SK-N-SH (cell line): ENCODE results near the gene ABHD16B. TPM values are rescaled to one million over a fixed set of nuclear protein-coding genes. Genes with fewer than 3 reads are reported as not detected.

Experiments used
- CTCF ChIA-PET: fragments of 300-600, 350-600 bp; formaldehyde crosslinking; extraction: SDS; loops from one replicate; lab custom pipeline; 2021; lab: Yijun Ruan, JAX
- POLR2A ChIA-PET: fragments of 350-600 bp; sonication (Branson Sonifier 250); formaldehyde crosslinking; extraction: SDS; loops from one replicate; lab custom pipeline; 2020; ENCODE audit warnings: antibody characterized with exemption, inconsistent platforms; lab: Yijun Ruan, JAX
- DNase-seq: peaks from one replicate; pipeline ENCODE4 v3.0.0; 2012
- H2AFZ ChIP-seq: fragments of 200-600 bp; sonication (generic); 2 replicates; pipeline ENCODE4 v1.8.1; 2016; ENCODE audit warnings: antibody characterized with exemption, mild to moderate bottlenecking, low read depth
- H3F3A ChIP-seq: fragments of 200-600 bp; sonication (generic); replicated peaks from 2 replicates; pipeline ENCODE3; 2016; ENCODE audit warnings: antibody characterized with exemption, mild to moderate bottlenecking; ENCODE audit not compliant: insufficient read depth
- H3K27ac ChIP-seq, 2 experiments: fragments of 200-500 bp in 1 of 2; fragments of 200-600 bp in 1 of 2; sonication (Bioruptor generic) in 1 of 2; sonication (generic), shearing (Covaris generic) in 1 of 2; 2 replicates each; pipeline versions ENCODE4 v1.5.1 to v1.6.1; 2014 to 2016; ENCODE audit warnings: low read depth in 2 of 2, inconsistent platforms in 1 of 2, low read length in 1 of 2, mild to moderate bottlenecking in 1 of 2, mixed read lengths in 1 of 2
- H3K27me3 ChIP-seq: fragments of 200-600 bp; sonication (generic), shearing (Covaris generic); 2 replicates; pipeline ENCODE4 v1.6.1; 2016; ENCODE audit warnings: mixed run types; ENCODE audit not compliant: insufficient read depth
- H3K36me3 ChIP-seq, 2 experiments: fragments of 200-500 bp in 1 of 2; fragments of 200-600 bp in 1 of 2; sonication (Bioruptor generic) in 1 of 2; sonication (generic) in 1 of 2; replicated peaks in 1 of 2; 2 replicates each; pipeline versions ENCODE3 to v1.5.1; 2014 to 2016; ENCODE audit warnings: low read length in 1 of 2, mild to moderate bottlenecking in 1 of 2; ENCODE audit not compliant: insufficient read depth in 2 of 2, control insufficient read depth in 1 of 2
- H3K4me1 ChIP-seq, 2 experiments: fragments of 200-500 bp in 1 of 2; fragments of 200-600 bp in 1 of 2; sonication (Bioruptor generic) in 1 of 2; sonication (generic), shearing (Covaris generic) in 1 of 2; 2 replicates each; pipeline versions ENCODE4 v1.5.1 to v1.6.1; 2014 to 2016; ENCODE audit warnings: low read depth in 1 of 2, low read length in 1 of 2, mixed run types in 1 of 2; ENCODE audit not compliant: insufficient read depth in 2 of 2, control insufficient read depth in 1 of 2
- H3K4me2 ChIP-seq: fragments of 200-600 bp; sonication (generic), shearing (Covaris generic); 2 replicates; pipeline ENCODE4 v1.6.1; 2017; ENCODE audit warnings: mixed run types
- H3K4me3 ChIP-seq, 2 experiments: fragments of 200-500 bp in 1 of 2; fragments of 200-600 bp in 1 of 2; sonication (Bioruptor generic) in 1 of 2; sonication (generic), shearing (Covaris generic) in 1 of 2; 2 replicates each; pipeline versions ENCODE4 v1.5.1 to v1.8.1; 2014 to 2016; ENCODE audit warnings: low read depth in 2 of 2, inconsistent platforms in 1 of 2, low read length in 1 of 2, mild to moderate bottlenecking in 1 of 2, mixed read lengths in 1 of 2, moderate library complexity in 1 of 2
- H3K79me2 ChIP-seq: fragments of 200-600 bp; sonication (generic); 2 replicates; pipeline ENCODE4 v1.8.1; 2017; ENCODE audit warnings: mild to moderate bottlenecking; ENCODE audit not compliant: insufficient read depth
- H3K9ac ChIP-seq: fragments of 200-600 bp; sonication (generic); 2 replicates; pipeline ENCODE4 v1.6.1; 2017; ENCODE audit warnings: mixed run types
- H3K9me2 ChIP-seq: fragments of 200-600 bp; sonication (generic); 2 replicates; pipeline ENCODE4 v1.6.1; 2017; ENCODE audit warnings: mixed run types
- H3K9me3 ChIP-seq: fragments of 200-600 bp; sonication (generic); 2 replicates; pipeline ENCODE4 v1.6.1; 2017; ENCODE audit warnings: mixed run types, mild to moderate bottlenecking, moderate library complexity
- H4K20me1 ChIP-seq: fragments of 200-600 bp; sonication (generic); 2 replicates; pipeline ENCODE4 v1.6.1; 2017; ENCODE audit warnings: mild to moderate bottlenecking, mixed run types; ENCODE audit not compliant: insufficient read depth
- CHD2 ChIP-seq: fragments of 150-350 bp; IDR thresholded peaks from 2 replicates; pipeline ENCODE4 v1.6.1; 2018; ENCODE audit warnings: low read length; ENCODE audit not compliant: partially characterized antibody
- CTCF ChIP-seq: fragments of 200-600 bp; sonication (generic); IDR thresholded peaks from 2 replicates; pipeline ENCODE4 v1.6.1; 2017; ENCODE audit warnings: antibody characterized with exemption, mild to moderate bottlenecking, moderate library complexity
- ELF1 ChIP-seq: IDR thresholded peaks from 2 replicates; pipeline ENCODE4 v1.4.0; 2012
- EP300 ChIP-seq, 2 experiments: IDR thresholded peaks; 2 replicates each; pipeline versions ENCODE4 v1.4.0 to v1.6.1; 2012; ENCODE audit warnings: borderline replicate concordance in 1 of 2, low read depth in 1 of 2, low read length in 1 of 2
- FOSL2 ChIP-seq: IDR thresholded peaks from 2 replicates; pipeline ENCODE4 v1.4.0; 2012; ENCODE audit warnings: low read depth, mild to moderate bottlenecking, moderate library complexity, borderline replicate concordance
- FOXM1 ChIP-seq: IDR thresholded peaks from 2 replicates; pipeline ENCODE4 v1.4.0; 2012; ENCODE audit warnings: low read depth, mild to moderate bottlenecking
- GABPA ChIP-seq: IDR thresholded peaks from 2 replicates; pipeline ENCODE4 v1.4.0; 2012; ENCODE audit warnings: low read depth, mild to moderate bottlenecking
- GATA2 ChIP-seq: sonication (generic); formaldehyde crosslinking; IDR thresholded peaks from 2 replicates; pipeline ENCODE4 v1.5.0; 2020; ENCODE audit warnings: mild to moderate bottlenecking, missing genetic modification reagents
- IRF3 ChIP-seq: fragments of 150-350 bp; IDR thresholded peaks from 2 replicates; pipeline ENCODE4 v1.6.1; 2016; ENCODE audit warnings: mild to moderate bottlenecking, low read depth, low read length
- NRF1 ChIP-seq: IDR thresholded peaks from 2 replicates; pipeline ENCODE4 v1.6.1; 2012; ENCODE audit warnings: low read depth, mild to moderate bottlenecking, low read length
- PBX3 ChIP-seq: IDR thresholded peaks from 2 replicates; pipeline ENCODE4; 2012
- POLR2AphosphoS5 ChIP-seq: IDR thresholded peaks from 2 replicates; pipeline ENCODE4 v1.6.1; 2012; ENCODE audit warnings: low read depth, low read length
- RXRA ChIP-seq: IDR thresholded peaks from 2 replicates; pipeline ENCODE4 v1.4.0; 2012; ENCODE audit warnings: low read depth, mild to moderate bottlenecking, borderline replicate concordance
- SIN3A ChIP-seq: IDR thresholded peaks from 2 replicates; pipeline ENCODE4 v1.6.1; 2012; ENCODE audit warnings: low read depth, mild to moderate bottlenecking, low read length, moderate library complexity, borderline replicate concordance
- SMC3 ChIP-seq: IDR thresholded peaks from 2 replicates; pipeline ENCODE4 v1.6.1; 2012; ENCODE audit warnings: low read depth, low read length, improper control_type of control experiment
- TCF12 ChIP-seq: IDR thresholded peaks from 2 replicates; pipeline ENCODE4 v1.4.0; 2012
- TEAD4 ChIP-seq: IDR thresholded peaks from 2 replicates; pipeline ENCODE4 v1.4.0; 2012; ENCODE audit warnings: mild to moderate bottlenecking, borderline replicate concordance; ENCODE audit not compliant: insufficient read depth
- WGBS: methylation state at CpG from one replicate; pipeline ENCODE4 v1.1.6; 2017; ENCODE audit warnings: low lambda C conversion rate; 5-methylcytosine and 5-hydroxymethylcytosine counted together
- polyA plus RNA-seq, 3 experiments: library from polyadenylated mRNA; depleted of rRNA; stranded (reverse); fragments of >200 nt; gene quantifications; 2 replicates each; pipeline ENCODE4 v1.2.3, GENCODE V29; 2012

Gene ABHD16B
- polyA plus RNA-seq, 1 of the 3 experiments (the other 2 are of a cell fraction): not detected

- Histone ChIP-seq H3K36me3 (no peaks in the 10 kb centered on the region), H3K27me3 (no peaks in the 10 kb centered on the region), H3F3A (peaks cover 12% of the 10 kb centered on the region), H3K27ac (no peak overlapping the region), H3K79me2 (peaks cover 77% of the 10 kb centered on the region), H3K4me2 (no peak overlapping the region), H3K4me3 (no peak overlapping the region), H3K4me1 (peaks cover 7 to 15% of the 10 kb centered on the region in 2 experiments; a peak in 3 of 4 replicates), H3K9me3 (no peaks in the 10 kb centered on the region), H4K20me1 (peaks cover 75% of the 10 kb centered on the region), H2AFZ (no peak overlapping the region), H3K9ac (no peak overlapping the region), H3K9me2 (no peaks in the 10 kb centered on the region)
- POLR2A ChIA-PET: no interaction called here
- TF ChIP-seq TCF12 (no peak), ELF1 (no peak), SIN3A (no peak), EP300 (IDR thresholded peaks at IDR 0.05; ENCODE audit: borderline replicate concordance in 1 of 2, low read depth in 1 of 2, low read length in 1 of 2) (no peak), RXRA (no peak), IRF3 (no peak), NRF1 (no peak), SMC3 (no peak), CHD2 (no peak), FOXM1 (no peak), POLR2AphosphoS5 (no peak), TEAD4 (no peak), GATA2 (CRISPR knock-in tag) (no peak), CTCF (no peak), PBX3 (no peak), FOSL2 (no peak), GABPA (no peak)
- DNase-seq: no peak
- CTCF ChIA-PET: no interaction called here
- 94% methylated on average over 6 of the region's 6 CpGs for WGBS
Observed at GRCh38 chr20:63897978-63898561, 36.8 kb downstream of the ABHD16B start.
